Measurements from ENCODE around the gene ABCC12.
A peak's percentile ranks its signal among the peaks of the same experiment; 100 is the strongest.

ABCC12 gene

GRCh38 chr16:48157302-48157701 lies 1.5 kb upstream of the ABCC12 start:
- no peak overlapping the region for H3K4me3 ChIP-seq (ENCODE audit: low read depth, low read length)
- no peak for TF ChIP-seq CTCF (IDR thresholded peaks at IDR 0.05; ENCODE audit: insufficient read depth, low read depth, low read length, missing control alignments)
- DNase-seq (ENCODE audit: low read depth), result no peak

GRCh38 chr16:48156790-48157209 lies 1.0 kb upstream of the ABCC12 start:
- peak; percentile 83 for DNase-seq (ENCODE audit: low read depth)
- TF ChIP-seq CTCF (IDR thresholded peaks at IDR 0.05; ENCODE audit: insufficient read depth, low read depth, low read length, missing control alignments), result peak; percentile 94
- no peak overlapping the region for H3K4me3 ChIP-seq (ENCODE audit: low read depth, low read length)

GRCh38 chr16:48153774-48154173 lies 2.0 kb downstream of the ABCC12 start:
- no peak for DNase-seq (ENCODE audit: low read depth)
- no peak for TF ChIP-seq CTCF (IDR thresholded peaks at IDR 0.05; ENCODE audit: insufficient read depth, low read depth, low read length, missing control alignments)
- H3K4me3 ChIP-seq (ENCODE audit: low read depth, low read length), result no peak overlapping the region

GRCh38 chr16:48152226-48152625 lies 3.6 kb downstream of the ABCC12 start:
- H3K4me3 ChIP-seq (ENCODE audit: low read depth, low read length), result no peak overlapping the region
- TF ChIP-seq CTCF (IDR thresholded peaks at IDR 0.05; ENCODE audit: insufficient read depth, low read depth, low read length, missing control alignments), result no peak
- DNase-seq (ENCODE audit: low read depth), result no peak

GRCh38 chr16:48150707-48151106 lies 5.1 kb downstream of the ABCC12 start:
- H3K4me3 ChIP-seq (ENCODE audit: low read depth, low read length), result no peak overlapping the region
- TF ChIP-seq CTCF (IDR thresholded peaks at IDR 0.05; ENCODE audit: insufficient read depth, low read depth, low read length, missing control alignments), result no peak
- DNase-seq (ENCODE audit: low read depth), result no peak

- no peak for TF ChIP-seq CTCF (IDR thresholded peaks at IDR 0.05; ENCODE audit: insufficient read depth, low read depth, low read length, missing control alignments)
- no peak overlapping the region for H3K4me3 ChIP-seq (ENCODE audit: low read depth, low read length)
- no peak for DNase-seq (ENCODE audit: low read depth)
These were observed 9.1 kb downstream of the ABCC12 start for GRCh38 chr16:48146710-48147109.

- no peak for TF ChIP-seq CTCF (IDR thresholded peaks at IDR 0.05; ENCODE audit: insufficient read depth, low read depth, low read length, missing control alignments)
- DNase-seq (ENCODE audit: low read depth), result no peak
- H3K4me3 ChIP-seq (ENCODE audit: low read depth, low read length), result no peak overlapping the region
These were observed 9.7 kb downstream of the ABCC12 start for GRCh38 chr16:48146131-48146530.

Data from GM12865 (cell line).